A673 (cell line): ENCODE results near the gene UTF1.

Experiments used
- CTCF ChIP-seq: fragments of 300-800, 200-600 bp; sonication (generic); conservative IDR thresholded peaks from 2 replicates; pipeline ENCODE4 v1.5.1; 2017; ENCODE audit warnings: low read depth, mild to moderate bottlenecking, antibody characterized with exemption, low read length, moderate library complexity, mixed read lengths
- EZH2 ChIP-seq: fragments of 200-600 bp; sonication (generic); IDR thresholded peaks from 2 replicates; pipeline ENCODE4 v1.6.1; 2017; ENCODE audit warnings: borderline replicate concordance, low read depth, mild to moderate bottlenecking, mixed read lengths, antibody characterized with exemption, low read length; ENCODE audit not compliant: poor library complexity, severe bottlenecking

GRCh38 chr10:133210398-133211140 lies 19.4 kb upstream of the UTF1 start:
- TF ChIP-seq CTCF (no peak), EZH2 (no peak)
